Measurements from ENCODE around the gene ZNF490. TPM values are rescaled to one million over a fixed set of nuclear protein-coding genes. Genes with fewer than 3 reads are reported as not detected.

ZNF490 gene
- total RNA-seq, 1 donor from 2014 or later, result 9.0 TPM

GRCh38 chr19:12545267-12545666, 65.3 kb downstream of the ZNF490 start:
- intact Hi-C loops (cut with micrococcal nuclease), result no loop called here
- peaks cover 27% of the 10 kb centered on the region for H3K4me1 Mint-ChIP-seq
- DNase-seq, result no peak
- H3K27me3 Mint-ChIP-seq, result no peaks in the 10 kb centered on the region
- peaks cover 31% of the 10 kb centered on the region for H3K9me3 Mint-ChIP-seq
- H3K36me3 Mint-ChIP-seq (ENCODE audit: low read depth), result peaks cover 75% of the 10 kb centered on the region
- H3K4me3 Mint-ChIP-seq, result no peak overlapping the region
- no peak overlapping the region for H3K27ac Mint-ChIP-seq

- Mint-ChIP-seq H3K4me1 (peaks cover 23% of the 10 kb centered on the region), H3K36me3 (ENCODE audit: low read depth) (peaks cover 80% of the 10 kb centered on the region), H3K27ac (no peak overlapping the region), H3K9me3 (peaks cover 31% of the 10 kb centered on the region), H3K4me3 (no peak overlapping the region), H3K27me3 (no peaks in the 10 kb centered on the region)
- intact Hi-C loops (cut with micrococcal nuclease), result no loop called here
- DNase-seq, result no peak
These were observed 66.2 kb downstream of the ZNF490 start for GRCh38 chr19:12544401-12544876.

- no peak overlapping the region for H3K27ac Mint-ChIP-seq
- intact Hi-C loops (cut with micrococcal nuclease), result no loop called here
These were observed 66.8 kb downstream of the ZNF490 start for GRCh38 chr19:12543855-12544254.

More at GRCh38 chr19:12543855-12544254, 66.8 kb downstream of the ZNF490 start:
- Mint-ChIP-seq H3K9me3 (peaks cover 27% of the 10 kb centered on the region), H3K36me3 (ENCODE audit: low read depth) (peaks cover 77% of the 10 kb centered on the region), H3K4me3 (no peak overlapping the region), H3K27me3 (no peaks in the 10 kb centered on the region), H3K4me1 (peaks cover 19% of the 10 kb centered on the region)
- DNase-seq, result no peak

Other genes starting within 250 kb of the ZNF490 start
- 0.56 and 1.2 TPM in 2 replicates for gene ZNF442, start 245.1 kb downstream of the ZNF490 start, total RNA-seq
- 3.9 and 4.0 TPM in 2 replicates for gene ZNF799, start 209.5 kb downstream of the ZNF490 start, total RNA-seq
- gene ZNF443, start 169.8 kb downstream of the ZNF490 start, total RNA-seq, result 4.8 and 5.7 TPM in 2 replicates
- 1.3 and 1.5 TPM in 2 replicates for gene ZNF709, start 126.0 kb downstream of the ZNF490 start, total RNA-seq
- gene ZNF564, start 59.3 kb downstream of the ZNF490 start, total RNA-seq, result 5.6 and 7.0 TPM in 2 replicates
- gene ZNF791, start 107 bp upstream of the ZNF490 start, total RNA-seq, result 22.3 and 26.6 TPM in 2 replicates
- gene MAN2B1, start 55.9 kb upstream of the ZNF490 start, total RNA-seq, result 118 and 136 TPM in 2 replicates
- gene WDR83, start 56.0 kb upstream of the ZNF490 start, total RNA-seq, result 21.7 and 27.1 TPM in 2 replicates
- gene DHPS, start 71.1 kb upstream of the ZNF490 start, total RNA-seq, result 138 and 155 TPM in 2 replicates
- not detected in 2 replicates for gene GNG14, start 77.2 kb upstream of the ZNF490 start, total RNA-seq
- 12.4 and 12.9 TPM in 2 replicates for gene FBXW9, start 85.8 kb upstream of the ZNF490 start, total RNA-seq
- gene TNPO2, start 113.1 kb upstream of the ZNF490 start, total RNA-seq, result 153 and 163 TPM in 2 replicates
- gene TRIR, start 123.9 kb upstream of the ZNF490 start, total RNA-seq, result 216 and 218 TPM in 2 replicates
- 64.6 and 67.3 TPM in 2 replicates for gene GET3, start 126.7 kb upstream of the ZNF490 start, total RNA-seq
- gene BEST2, start 141.0 kb upstream of the ZNF490 start, total RNA-seq, result not detected in 2 replicates
- 17.8 and 18.3 TPM in 2 replicates for gene HOOK2, start 164.7 kb upstream of the ZNF490 start, total RNA-seq
- gene JUNB, start 180.7 kb upstream of the ZNF490 start, total RNA-seq, result 302 and 310 TPM in 2 replicates
- 277 and 294 TPM in 2 replicates for gene PRDX2, start 191.0 kb upstream of the ZNF490 start, total RNA-seq
- gene THSD8, start 191.3 kb upstream of the ZNF490 start, total RNA-seq, result 26.8 and 32.7 TPM in 2 replicates
- gene RNASEH2A, start 195.8 kb upstream of the ZNF490 start, total RNA-seq, result 35.8 and 51.5 TPM in 2 replicates
- not detected in 2 replicates for gene RTBDN, start 223.8 kb upstream of the ZNF490 start, total RNA-seq
- gene MAST1, start 227.7 kb upstream of the ZNF490 start, total RNA-seq, result 1.6 and 2.4 TPM in 2 replicates